IMR-90 (cell line): ENCODE results near the gene SNRNP25.
A peak's percentile ranks its signal among the peaks of the same experiment; 100 is the strongest.

ENCODE experiments used
- POLR2A ChIP-seq: IDR thresholded peaks from 2 replicates; pipeline ENCODE4 v1.6.1; 2012; ENCODE audit warnings: mild to moderate bottlenecking, low read depth, low read length
- RAD21 ChIP-seq: IDR thresholded peaks from 2 replicates; pipeline ENCODE4 v1.6.1; 2012; ENCODE audit warnings: low read length, improper control_type of control experiment

- TF ChIP-seq POLR2A: peak; percentile 62
- no peak for TF ChIP-seq RAD21
Observed at GRCh38 chr16:78444-79150, 25.0 kb downstream of the SNRNP25 start.
